ENCODE data around the gene CDH13. TPM values are rescaled to one million over a fixed set of nuclear protein-coding genes. Genes with fewer than 3 reads are reported as not detected.

Gene CDH13
- polyA plus RNA-seq, 2 of the 4 experiments (the other 2 are of a cell fraction), result not detected

DNA sequence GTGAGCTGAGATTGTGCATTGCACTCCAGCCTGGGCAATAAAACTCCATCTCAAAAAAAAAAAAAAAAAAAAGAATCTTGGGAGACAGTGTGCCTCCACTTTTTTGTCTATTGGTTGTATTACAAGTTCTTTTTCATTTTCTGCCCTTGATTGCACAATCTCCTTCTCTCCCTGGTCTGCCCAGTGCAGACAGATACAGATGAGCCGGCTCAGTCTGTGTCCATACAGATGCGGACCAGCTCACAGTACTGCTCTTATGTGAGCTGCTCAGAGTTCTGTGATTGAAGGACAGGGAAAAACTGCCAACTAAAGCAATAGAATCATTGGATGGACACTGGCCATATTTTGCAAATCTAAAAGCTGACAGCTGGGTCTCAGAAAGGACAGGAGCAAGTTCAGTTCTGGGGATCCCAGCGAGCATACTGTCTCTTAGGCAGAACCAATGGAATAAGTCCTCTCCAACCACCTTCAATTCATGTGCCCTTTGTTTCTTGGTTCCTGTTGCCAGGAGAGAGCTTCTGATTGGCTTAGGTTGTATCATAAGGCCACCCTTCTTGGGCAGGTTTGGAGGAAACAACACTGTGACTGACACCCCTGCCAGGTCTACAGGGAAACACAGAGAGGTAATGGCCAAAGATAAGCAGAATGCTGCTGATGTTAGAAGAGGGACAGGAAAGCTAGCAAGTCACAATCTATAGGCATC, 685.4 kb downstream of the CDH13 start:
- ChIA-PET CTCF (no interaction called here), POLR2A (no interaction called here)
- Histone ChIP-seq H3K4me2 (no peak overlapping the region), H3K27ac (no peak overlapping the region), H3K4me3 (no peak overlapping the region), H3K9me3 (no peaks in the 10 kb centered on the region), H3K4me1 (no peaks in the 10 kb centered on the region)
- DNase-seq (ENCODE audit: low read depth in 1 of 2, low spot score in 1 of 2), result no peak
- FAIRE-seq, result no peak
- WGBS (ENCODE audit: missing lambda C conversion rate), result 22% methylated on average over 3 of the region's 3 CpGs
- ATAC-seq, result no peak
- no peak for TF ChIP-seq NFE2L2 (conservative IDR thresholded peaks at IDR 0.05; ENCODE audit: low read length)
- TF ChIP-seq, protein P1, sequence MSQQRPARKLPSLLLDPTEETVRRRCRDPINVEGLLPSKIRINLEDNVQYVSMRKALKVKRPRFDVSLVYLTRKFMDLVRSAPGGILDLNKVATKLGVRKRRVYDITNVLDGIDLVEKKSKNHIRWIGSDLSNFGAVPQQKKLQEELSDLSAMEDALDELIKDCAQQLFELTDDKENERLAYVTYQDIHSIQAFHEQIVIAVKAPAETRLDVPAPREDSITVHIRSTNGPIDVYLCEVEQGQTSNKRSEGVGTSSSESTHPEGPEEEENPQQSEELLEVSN (IDR thresholded peaks at IDR 0.05; ENCODE audit: borderline replicate concordance, low read depth), result no peak
- no peak for TF ChIP-seq HDAC2 (IDR thresholded peaks at IDR 0.05)
- TF ChIP-seq EHF (CRISPR knock-in tag; IDR thresholded peaks at IDR 0.05), result no peak
- no peak for TF ChIP-seq ESRRA (IDR thresholded peaks at IDR 0.05; ENCODE audit: borderline replicate concordance, low read length)
- no peak for TF ChIP-seq CBX2 (IDR thresholded peaks at IDR 0.05; ENCODE audit: borderline replicate concordance, low read depth)
- TF ChIP-seq POLR2AphosphoS2 (conservative IDR thresholded peaks at IDR 0.05; ENCODE audit: low read length), result no peak
- no peak for TF ChIP-seq RAD21 (conservative IDR thresholded peaks at IDR 0.05 in 1 of 2, IDR thresholded peaks at IDR 0.05 in 1 of 2)
- TF ChIP-seq SREBF2 (IDR thresholded peaks at IDR 0.05), result no peak
- no peak for TF ChIP-seq ZSCAN20 (CRISPR knock-in tag; IDR thresholded peaks at IDR 0.05)

DNA sequence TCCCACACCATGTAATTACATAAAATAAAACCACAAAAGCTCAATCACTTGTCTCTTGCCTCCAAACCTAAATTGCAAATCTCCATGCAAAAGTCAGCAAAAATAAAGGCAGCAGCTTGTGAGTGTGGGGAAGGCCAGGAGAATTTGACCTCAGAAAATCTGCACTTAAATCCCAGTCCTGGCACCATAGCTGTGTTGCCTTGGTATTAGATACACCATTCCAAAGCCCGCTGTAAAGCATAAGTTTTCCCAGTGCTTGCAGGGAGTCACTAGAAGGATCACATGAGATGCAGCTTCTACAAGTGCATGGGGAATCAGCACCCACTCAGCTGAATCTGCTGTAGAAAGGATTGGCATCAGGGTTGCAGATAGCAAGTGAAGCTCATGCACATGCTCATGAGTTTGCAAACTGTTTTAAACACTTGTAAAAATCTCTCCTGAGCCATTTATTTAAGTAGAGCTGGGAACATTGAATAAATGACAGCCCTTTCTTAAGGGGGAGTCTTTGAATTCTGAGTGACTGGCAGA, 686.0 kb downstream of the CDH13 start:
- no peaks in the 10 kb centered on the region for H3K9me3 ChIP-seq
- TF ChIP-seq SMC3 (IDR thresholded peaks at IDR 0.05), result no peak
- TF ChIP-seq HES2 (IDR thresholded peaks at IDR 0.05), result no peak
- TF ChIP-seq MYC (IDR thresholded peaks at IDR 0.05; ENCODE audit: borderline replicate concordance, low read length), result no peak
- no peak for TF ChIP-seq HEYL (CRISPR knock-in tag; IDR thresholded peaks at IDR 0.05)
- TF ChIP-seq CHD4 (IDR thresholded peaks at IDR 0.05; ENCODE audit: borderline replicate concordance), result no peak
- 0% methylated on average over 1 of the region's 1 CpG for WGBS (ENCODE audit: missing lambda C conversion rate)
- CTCF ChIA-PET, result no interaction called here
- H3K4me3 ChIP-seq, result no peak overlapping the region
- DNase-seq (ENCODE audit: low read depth in 1 of 2, low spot score in 1 of 2) (no peak), FAIRE-seq (no peak), ATAC-seq (no peak)
- H3K4me2 ChIP-seq, result no peak overlapping the region
- H3K4me1 ChIP-seq, result no peaks in the 10 kb centered on the region
- POLR2A ChIA-PET, result no interaction called here
- no peak overlapping the region for H3K27ac ChIP-seq

GRCh38 chr16:83315271-83315670, 688.5 kb downstream of the CDH13 start:
- no peak for TF ChIP-seq SMC3 (IDR thresholded peaks at IDR 0.05)
- TF ChIP-seq NPAS2 (CRISPR knock-in tag; IDR thresholded peaks at IDR 0.05; ENCODE audit: borderline replicate concordance), result no peak
- TF ChIP-seq MAX (IDR thresholded peaks at IDR 0.05), result no peak
- TF ChIP-seq FOXS1 (CRISPR knock-in tag; IDR thresholded peaks at IDR 0.05), result no peak
- TF ChIP-seq ELK1 (IDR thresholded peaks at IDR 0.05; ENCODE audit: low read depth, low read length), result no peak
- no peak for TF ChIP-seq HDAC2 (IDR thresholded peaks at IDR 0.05)
- no peak for TF ChIP-seq CHD4 (IDR thresholded peaks at IDR 0.05; ENCODE audit: borderline replicate concordance)
- TF ChIP-seq NFE2L2 (conservative IDR thresholded peaks at IDR 0.05; ENCODE audit: low read length), result no peak
- no peak for TF ChIP-seq HOXA7 (CRISPR knock-in tag; IDR thresholded peaks at IDR 0.05)
- TF ChIP-seq TFCP2L1 (CRISPR knock-in tag; IDR thresholded peaks at IDR 0.05), result no peak
- TF ChIP-seq CBX8 (IDR thresholded peaks at IDR 0.05), result no peak
- no peak for TF ChIP-seq KDM5A (IDR thresholded peaks at IDR 0.05)
- no peak for TF ChIP-seq SREBF2 (IDR thresholded peaks at IDR 0.05)
- no peak for TF ChIP-seq ZSCAN20 (CRISPR knock-in tag; IDR thresholded peaks at IDR 0.05)
- no peak for TF ChIP-seq FOSL2 (IDR thresholded peaks at IDR 0.05)
- no peak for TF ChIP-seq FOSL2 (CRISPR knock-in tag; IDR thresholded peaks at IDR 0.05)
- TF ChIP-seq RFX5 (IDR thresholded peaks at IDR 0.05), result no peak
- TF ChIP-seq ZFP36 (IDR thresholded peaks at IDR 0.05; ENCODE audit: borderline replicate concordance, partially characterized antibody), result no peak
- no peak for TF ChIP-seq HEYL (CRISPR knock-in tag; IDR thresholded peaks at IDR 0.05)
- no peak for TF ChIP-seq BHLHE40 (IDR thresholded peaks at IDR 0.05; ENCODE audit: low read depth, low read length)
- no peak for TF ChIP-seq MAFK (IDR thresholded peaks at IDR 0.05; ENCODE audit: partially characterized antibody)
- DNase-seq (ENCODE audit: low read depth in 1 of 2, low spot score in 1 of 2) (no peak), ATAC-seq (no peak), FAIRE-seq (no peak)
- 1% methylated on average over 2 of the region's 2 CpGs for WGBS (ENCODE audit: missing lambda C conversion rate)
- POLR2A ChIA-PET, result no interaction called here
- Histone ChIP-seq H3K4me2 (no peak overlapping the region), H3K4me1 (no peaks in the 10 kb centered on the region), H3K27ac (no peak overlapping the region), H3K4me3 (no peak overlapping the region), H3K9me3 (no peaks in the 10 kb centered on the region)
- CTCF ChIA-PET, result no interaction called here
